PC-3 (cell line): ENCODE results near the gene NR1I2. TPM values are rescaled to one million over a fixed set of nuclear protein-coding genes. Genes with fewer than 3 reads are reported as not detected.

Experiments used
- ATAC-seq: fragments of 200-7000 bp; cut with Tn5 transposase; 2 replicates; pipeline ENCODE4 v1.9.1; 2020; ENCODE audit warnings: mild to moderate bottlenecking, moderate library complexity
- BruUV-seq: library from RNA; stranded (reverse); fragments of 400-500 nt; replicated peaks from 2 replicates; lab custom pipeline; 2021; lab: Mats Ljungman, UMichigan
- CTCF ChIA-PET: fragments of 300-600 bp; sonication (Branson Sonifier 250); formaldehyde crosslinking; loops from one replicate; lab custom pipeline; 2022; ENCODE audit warnings: antibody characterized with exemption; lab: Charles Lee
- POLR2A ChIA-PET: fragments of 300-600 bp; sonication (Branson Sonifier 250); formaldehyde crosslinking; loops from one replicate; lab custom pipeline; 2022; ENCODE audit warnings: antibody characterized with exemption; ENCODE audit not compliant: unreplicated experiment; lab: Charles Lee
- DNase-seq: peaks from one replicate; pipeline ENCODE4 v3.0.0-alpha.2; 2015
- H2AFZ ChIP-seq: fragments of 300-600 bp; sonication (generic); 2 replicates; pipeline ENCODE4 v1.6.0; 2016; ENCODE audit warnings: antibody characterized with exemption, low read length
- H3F3A ChIP-seq: fragments of 300-600 bp; sonication (generic); one replicate; pipeline ENCODE4 v1.6.0; 2017; ENCODE audit warnings: antibody characterized with exemption, low read length, control low read depth, mild to moderate bottlenecking; ENCODE audit not compliant: unreplicated experiment
- H3K27ac ChIP-seq: fragments of 300-600 bp; sonication (generic); 2 replicates; pipeline ENCODE4 v1.5.1; 2016; ENCODE audit warnings: mild to moderate bottlenecking, low read length
- H3K27me3 ChIP-seq: fragments of 300-600 bp; sonication (generic); 2 replicates; pipeline ENCODE4 v1.6.1; 2016; ENCODE audit warnings: low read length, mixed read lengths
- H3K36me3 ChIP-seq: fragments of 300-600 bp; sonication (generic); 2 replicates; pipeline ENCODE4 v1.6.1; 2016; ENCODE audit warnings: low read depth, mixed run types, low read length, mixed read lengths
- H3K4me1 ChIP-seq: fragments of 300-600 bp; sonication (generic); 2 replicates; pipeline ENCODE4 v1.5.1; 2016; ENCODE audit warnings: low read length; ENCODE audit not compliant: insufficient read depth
- H3K4me2 ChIP-seq: fragments of 300-600 bp; sonication (generic); 2 replicates; pipeline ENCODE4 v1.6.0; 2016; ENCODE audit warnings: low read length
- H3K4me3 ChIP-seq: fragments of 300-600 bp; sonication (generic); 2 replicates; pipeline ENCODE4 v1.5.1; 2016; ENCODE audit warnings: mild to moderate bottlenecking, low read length, mixed read lengths
- H3K79me2 ChIP-seq: fragments of 300-600 bp; sonication (generic); 2 replicates; pipeline ENCODE4 v1.6.1; 2017; ENCODE audit warnings: low read length, mixed read lengths
- H3K9ac ChIP-seq: fragments of 300-600 bp; sonication (generic); 2 replicates; pipeline ENCODE4 v1.6.0; 2016; ENCODE audit warnings: mild to moderate bottlenecking, low read length
- H3K9me2 ChIP-seq: fragments of 300-600 bp; sonication (generic); replicated peaks from 2 replicates; pipeline ENCODE4 v1.6.1; 2016; ENCODE audit warnings: mixed run types, low read length, mixed read lengths
- H3K9me3 ChIP-seq: fragments of 300-600 bp; sonication (generic); 2 replicates; pipeline ENCODE4 v1.6.1; 2016; ENCODE audit warnings: low read length, mixed read lengths
- H4K20me1 ChIP-seq: fragments of 300-600 bp; sonication (generic); 2 replicates; pipeline ENCODE4 v1.6.1; 2016; ENCODE audit warnings: low read length, mixed read lengths
- CTCF ChIP-seq: fragments of 300-600 bp; sonication (generic); conservative IDR thresholded peaks from 2 replicates; pipeline ENCODE4 v1.5.1; 2017; ENCODE audit warnings: antibody characterized with exemption, low read depth, mild to moderate bottlenecking, low read length
- EZH2 ChIP-seq: fragments of 300-600 bp; sonication (generic); IDR thresholded peaks from one replicate; pipeline ENCODE4 v1.6.1; 2017; ENCODE audit warnings: antibody characterized with exemption, mild to moderate bottlenecking, low read length; ENCODE audit not compliant: unreplicated experiment
- EZH2phosphoT487 ChIP-seq: fragments of 300-600 bp; sonication (generic); IDR thresholded peaks from 2 replicates; pipeline ENCODE4 v1.6.1; 2018; ENCODE audit warnings: mild to moderate bottlenecking, antibody characterized with exemption, low read length, borderline replicate concordance
- intact Hi-C: fragments of 100-400 bp; cut with micrococcal nuclease; formaldehyde crosslinking; loops from 2 replicates; pipeline ENCODE4 v1.9.0; 2023
- total RNA-seq: library from RNA; depleted of rRNA; stranded (reverse); fragments of >200 nt; gene quantifications from 2 replicates; pipeline ENCODE4 v1.2.3, GENCODE V29; 2014

NR1I2 gene
- total RNA-seq, 1 experiment from 2014 or later: 0.04 TPM

GRCh38 chr3:119779731-119780383 is 2.0 kb upstream of the NR1I2 start:
- no TSS peak for BruUV-seq
- intact Hi-C loops: no loop called here
- no peak overlapping the region for H3K9ac ChIP-seq
- H3K79me2 ChIP-seq: no peaks in the 10 kb centered on the region
- H2AFZ ChIP-seq: no peak overlapping the region
- H3K27ac ChIP-seq: no peak overlapping the region
- DNase-seq (no peak), ATAC-seq (no peak)
- no peaks in the 10 kb centered on the region for H3K36me3 ChIP-seq
- H3K4me3 ChIP-seq: no peak overlapping the region
- no peaks in the 10 kb centered on the region for H3K9me3 ChIP-seq
- H3K27me3 ChIP-seq: 0 out of 2 replicates have a peak, but pooled peaks cover under 1% of the 10 kb centered on the region
- TF ChIP-seq EZH2phosphoT487 (no peak), EZH2 (no peak)
- H3K9me2 ChIP-seq: no peaks in the 10 kb centered on the region
- POLR2A ChIA-PET: no interaction called here
- H3F3A ChIP-seq: no peaks in the 10 kb centered on the region
- H3K4me1 ChIP-seq: no peaks in the 10 kb centered on the region
- no peak overlapping the region for H3K4me2 ChIP-seq
- CTCF ChIA-PET: no interaction called here
- H4K20me1 ChIP-seq: no peaks in the 10 kb centered on the region

GRCh38 chr3:119782460-119782859 is 559 bp downstream of the NR1I2 start:
- H2AFZ ChIP-seq: no peak overlapping the region
- no TSS peak for BruUV-seq
- no peak for TF ChIP-seq EZH2phosphoT487
- no peak for TF ChIP-seq EZH2
- TF ChIP-seq CTCF: no peak
- no peaks in the 10 kb centered on the region for H3K36me3 ChIP-seq
- no peaks in the 10 kb centered on the region for H3K9me3 ChIP-seq
- intact Hi-C loops: no loop called here
- no peak overlapping the region for H3K27ac ChIP-seq
- H3K27me3 ChIP-seq: no peaks in the 10 kb centered on the region
- ChIA-PET CTCF (no interaction called here), POLR2A (no interaction called here)
- H3K4me1 ChIP-seq: no peaks in the 10 kb centered on the region
- no peak overlapping the region for H3K4me2 ChIP-seq
- ATAC-seq: no peak
- no peaks in the 10 kb centered on the region for H3K79me2 ChIP-seq
- no peak for DNase-seq
- no peaks in the 10 kb centered on the region for H3K9me2 ChIP-seq
- no peak overlapping the region for H3K9ac ChIP-seq
- no peaks in the 10 kb centered on the region for H3F3A ChIP-seq
- no peak overlapping the region for H3K4me3 ChIP-seq
- H4K20me1 ChIP-seq: no peaks in the 10 kb centered on the region

GRCh38 chr3:119783255-119783654 is 1.4 kb downstream of the NR1I2 start:
- Histone ChIP-seq H3K9me2 (no peaks in the 10 kb centered on the region), H3F3A (no peaks in the 10 kb centered on the region), H3K4me2 (no peak overlapping the region), H3K9ac (no peak overlapping the region), H2AFZ (no peak overlapping the region), H3K27me3 (no peaks in the 10 kb centered on the region), H3K4me1 (no peaks in the 10 kb centered on the region), H3K36me3 (no peaks in the 10 kb centered on the region), H3K27ac (no peak overlapping the region), H4K20me1 (no peaks in the 10 kb centered on the region), H3K9me3 (no peaks in the 10 kb centered on the region), H3K4me3 (no peak overlapping the region), H3K79me2 (no peaks in the 10 kb centered on the region)
- no TSS peak for BruUV-seq
- intact Hi-C loops: no loop called here
- POLR2A ChIA-PET: no interaction called here
- TF ChIP-seq CTCF (no peak), EZH2phosphoT487 (no peak), EZH2 (no peak)
- DNase-seq (no peak), ATAC-seq (no peak)
- CTCF ChIA-PET: no interaction called here
